ENCODE data around the gene ZC3H14.
A peak's percentile ranks its signal among the peaks of the same experiment; 100 is the strongest.

The ZC3H14 gene

DNA sequence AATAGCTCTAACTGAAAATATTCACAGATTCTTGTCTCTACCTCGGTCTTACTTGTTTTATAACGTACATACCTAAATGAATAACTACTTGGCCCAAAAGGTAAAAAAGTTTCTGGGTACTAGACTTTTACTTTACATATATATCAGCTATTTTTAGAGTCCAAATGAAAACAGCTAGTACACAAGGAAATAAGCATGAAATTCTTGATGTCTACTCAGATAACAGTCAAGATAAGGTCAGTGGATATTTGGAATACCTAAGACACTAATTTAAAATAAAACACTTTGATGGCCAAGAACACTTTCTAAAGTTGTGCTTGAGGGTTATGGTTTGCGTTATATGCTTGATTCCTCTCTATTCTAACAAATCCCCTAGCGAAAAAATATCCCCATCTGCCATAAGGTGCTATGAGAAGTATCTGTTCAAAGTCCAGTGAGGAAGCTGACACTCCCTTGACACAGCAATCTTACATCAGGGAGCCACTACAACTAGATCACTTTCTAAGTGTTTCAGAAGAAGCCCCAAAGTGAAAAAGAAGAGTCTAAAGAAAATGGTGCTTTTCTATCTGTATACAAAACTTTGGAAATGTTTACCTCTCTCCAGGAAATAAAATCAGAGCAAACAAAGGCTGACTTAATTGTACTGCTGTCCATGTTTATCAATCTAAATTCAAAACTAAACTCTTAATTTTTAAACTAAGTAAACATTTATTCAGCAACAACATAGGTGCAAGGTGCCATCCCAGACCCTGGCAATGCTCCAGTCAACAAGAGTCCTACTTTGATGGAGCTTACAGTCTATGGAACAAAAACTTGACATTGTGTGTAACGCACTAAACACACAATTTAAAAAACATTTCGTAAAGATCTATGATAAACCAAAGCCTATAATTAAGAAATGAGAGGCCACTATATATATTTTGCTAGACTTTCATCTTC is 19.7 kb upstream of the ZC3H14 start:
- in situ Hi-C loops (cut with HindIII; ENCODE audit: low sequenced_read_pairs): no loop called here
- TF ChIP-seq, protein P1, sequence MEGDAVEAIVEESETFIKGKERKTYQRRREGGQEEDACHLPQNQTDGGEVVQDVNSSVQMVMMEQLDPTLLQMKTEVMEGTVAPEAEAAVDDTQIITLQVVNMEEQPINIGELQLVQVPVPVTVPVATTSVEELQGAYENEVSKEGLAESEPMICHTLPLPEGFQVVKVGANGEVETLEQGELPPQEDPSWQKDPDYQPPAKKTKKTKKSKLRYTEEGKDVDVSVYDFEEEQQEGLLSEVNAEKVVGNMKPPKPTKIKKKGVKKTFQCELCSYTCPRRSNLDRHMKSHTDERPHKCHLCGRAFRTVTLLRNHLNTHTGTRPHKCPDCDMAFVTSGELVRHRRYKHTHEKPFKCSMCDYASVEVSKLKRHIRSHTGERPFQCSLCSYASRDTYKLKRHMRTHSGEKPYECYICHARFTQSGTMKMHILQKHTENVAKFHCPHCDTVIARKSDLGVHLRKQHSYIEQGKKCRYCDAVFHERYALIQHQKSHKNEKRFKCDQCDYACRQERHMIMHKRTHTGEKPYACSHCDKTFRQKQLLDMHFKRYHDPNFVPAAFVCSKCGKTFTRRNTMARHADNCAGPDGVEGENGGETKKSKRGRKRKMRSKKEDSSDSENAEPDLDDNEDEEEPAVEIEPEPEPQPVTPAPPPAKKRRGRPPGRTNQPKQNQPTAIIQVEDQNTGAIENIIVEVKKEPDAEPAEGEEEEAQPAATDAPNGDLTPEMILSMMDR (IDR thresholded peaks at IDR 0.05; ENCODE audit: low read depth, low read length, missing control alignments): no peak
- DNase-seq (ENCODE audit: low read depth): no peak
- no peak overlapping the region for H3K4me3 ChIP-seq (ENCODE audit: low read depth, low read length)

DNA sequence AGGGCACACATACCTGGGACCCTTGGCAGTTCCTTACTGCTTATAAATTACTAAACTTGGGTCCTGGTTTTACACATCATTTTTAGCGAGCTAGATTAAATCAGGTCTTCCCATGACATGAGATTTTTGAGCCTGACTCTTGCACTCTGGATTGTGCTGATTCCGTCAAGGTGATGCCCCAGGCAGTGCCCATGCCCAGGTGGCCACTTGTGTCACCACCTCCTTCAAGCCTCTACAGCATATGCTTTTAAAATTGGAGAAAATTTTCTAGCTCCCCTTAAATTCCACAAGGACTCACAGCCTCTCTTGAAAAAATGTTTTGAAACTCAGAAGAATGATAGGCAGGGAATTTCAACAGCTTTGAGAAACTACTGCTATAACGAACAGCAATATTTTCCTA is 17.6 kb upstream of the ZC3H14 start:
- no peak for DNase-seq (ENCODE audit: low read depth)
- TF ChIP-seq, protein P1 (IDR thresholded peaks at IDR 0.05; ENCODE audit: low read depth, low read length, missing control alignments): no peak
- in situ Hi-C loops (cut with HindIII; ENCODE audit: low sequenced_read_pairs): no loop called here
- H3K4me3 ChIP-seq (ENCODE audit: low read depth, low read length): no peak overlapping the region

GRCh38 chr14:88546621-88547385 is 16.0 kb upstream of the ZC3H14 start:
- no peak overlapping the region for H3K4me3 ChIP-seq (ENCODE audit: low read depth, low read length)
- DNase-seq (ENCODE audit: low read depth): no peak
- TF ChIP-seq, protein P1 (IDR thresholded peaks at IDR 0.05; ENCODE audit: low read depth, low read length, missing control alignments): no peak
- in situ Hi-C loops (cut with HindIII; ENCODE audit: low sequenced_read_pairs): no loop called here

DNA sequence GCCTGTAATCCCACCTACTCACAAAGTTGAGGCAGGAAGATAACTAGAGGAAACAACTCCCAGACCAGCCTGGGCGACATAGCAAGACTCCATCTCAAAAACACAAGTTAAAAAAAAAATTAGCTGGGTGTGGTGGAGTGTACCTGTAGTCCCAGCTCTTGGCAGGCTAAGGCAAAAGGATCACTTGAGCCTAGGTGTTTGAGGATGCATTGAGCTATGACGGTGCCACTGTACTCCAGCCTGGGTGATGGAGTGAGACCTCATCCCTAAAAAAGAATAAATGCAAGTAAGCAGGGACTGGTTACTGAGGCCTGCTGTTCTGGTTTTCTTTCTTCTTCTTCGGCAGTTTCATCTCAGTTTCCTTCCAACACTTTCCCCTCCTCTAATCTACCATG is 15.5 kb upstream of the ZC3H14 start:
- in situ Hi-C loops (cut with HindIII; ENCODE audit: low sequenced_read_pairs): no loop called here
- TF ChIP-seq, protein P1 (IDR thresholded peaks at IDR 0.05; ENCODE audit: low read depth, low read length, missing control alignments): no peak

GRCh38 chr14:88550078-88550477 is 12.8 kb upstream of the ZC3H14 start:
- TF ChIP-seq, protein P1 (IDR thresholded peaks at IDR 0.05; ENCODE audit: low read depth, low read length, missing control alignments): no peak
- in situ Hi-C loops (cut with HindIII; ENCODE audit: low sequenced_read_pairs): loop anchor here (5.0 kb wide), 1 partner anchor 38 kb away; no protein-coding TSS in a partner anchor
- DNase-seq (ENCODE audit: low read depth): no peak
- no peak overlapping the region for H3K4me3 ChIP-seq (ENCODE audit: low read depth, low read length)

More for the DNA sequence above, 15.5 kb upstream of the ZC3H14 start:
- no peak overlapping the region for H3K4me3 ChIP-seq (ENCODE audit: low read depth, low read length)
- DNase-seq (ENCODE audit: low read depth): no peak

DNA sequence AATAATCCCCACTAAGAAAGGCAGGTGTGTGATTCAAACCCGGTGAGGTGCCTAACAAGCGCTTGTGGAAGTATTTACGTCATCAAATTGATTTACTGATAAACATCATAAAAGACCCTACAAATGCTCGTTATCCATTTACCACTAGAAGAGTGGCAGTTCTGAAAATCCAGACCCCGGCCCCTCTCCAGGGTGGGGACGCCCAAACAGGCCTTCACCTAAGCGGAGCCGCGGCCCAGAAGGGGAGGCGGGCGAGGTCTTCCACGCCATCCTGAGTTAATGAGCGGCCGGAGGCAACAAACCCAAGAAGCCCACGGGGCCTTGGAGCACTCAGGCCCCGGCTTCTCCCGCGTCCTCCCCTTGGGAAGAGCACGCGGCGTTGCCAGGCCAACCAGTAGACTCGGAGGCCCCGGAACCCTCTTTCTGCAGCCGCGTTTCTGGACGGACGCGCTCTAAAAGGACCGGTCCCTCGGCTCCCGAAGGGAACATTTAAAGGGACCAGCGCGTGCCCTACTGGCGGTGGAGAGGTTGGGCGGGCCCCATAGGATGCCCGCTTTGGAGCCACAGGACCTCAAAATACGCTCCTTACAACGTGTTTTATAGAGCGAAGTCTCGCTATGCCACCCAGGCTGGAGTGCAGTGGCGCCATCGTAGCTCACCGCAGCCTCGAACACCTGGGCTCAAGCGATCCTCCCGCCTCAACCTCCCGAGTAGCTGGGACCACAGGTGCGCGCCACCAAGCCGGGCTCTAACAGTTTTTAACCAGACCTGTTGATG is 11.6 kb upstream of the ZC3H14 start:
- peak overlapping the region; percentile 55 for H3K4me3 ChIP-seq (ENCODE audit: low read depth, low read length)
- TF ChIP-seq, protein P1 (IDR thresholded peaks at IDR 0.05; ENCODE audit: low read depth, low read length, missing control alignments): peak; percentile 33
- DNase-seq (ENCODE audit: low read depth): peak; percentile 60
- in situ Hi-C loops (cut with HindIII; ENCODE audit: low sequenced_read_pairs): loop anchor here (5.0 kb wide), 1 partner anchor 39 kb away; no protein-coding TSS in a partner anchor
